Measurements from ENCODE around the gene FAM3D.

FAM3D gene

DNA sequence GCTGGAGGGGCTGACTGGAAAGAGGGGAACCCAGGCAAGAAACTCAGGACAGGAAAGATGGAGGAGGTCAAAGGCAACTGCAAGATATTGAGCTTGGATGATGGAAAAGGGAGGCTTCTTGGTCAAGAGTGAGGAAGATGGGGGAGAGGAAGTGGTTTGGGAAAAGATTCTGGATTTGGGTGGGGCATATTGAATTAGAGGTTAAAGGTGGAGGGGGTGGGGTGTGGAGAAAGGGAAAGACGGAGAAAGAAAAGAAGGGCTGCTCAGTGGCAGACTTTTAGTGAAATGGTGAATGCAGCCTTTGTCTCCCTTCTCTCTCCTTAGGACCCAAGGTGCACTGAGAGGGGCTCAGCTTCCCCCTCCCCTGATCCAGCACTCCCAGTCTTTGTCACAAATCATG is 655 bp upstream of the FAM3D start:
- DNase-seq (ENCODE audit: low spot score) = no peak
- in situ Hi-C loops (cut with MboI; ENCODE audit: low pct_unique_long_range_greater_than_20kb, low sequenced_read_pairs, unreplicated experiment) = no loop called here

GRCh38 chr3:58665405-58665804 is 1.2 kb downstream of the FAM3D start:
- in situ Hi-C loops (cut with MboI; ENCODE audit: low pct_unique_long_range_greater_than_20kb, low sequenced_read_pairs, unreplicated experiment) = no loop called here
- no peak for DNase-seq (ENCODE audit: low spot score)
- TF ChIP-seq, protein P1, sequence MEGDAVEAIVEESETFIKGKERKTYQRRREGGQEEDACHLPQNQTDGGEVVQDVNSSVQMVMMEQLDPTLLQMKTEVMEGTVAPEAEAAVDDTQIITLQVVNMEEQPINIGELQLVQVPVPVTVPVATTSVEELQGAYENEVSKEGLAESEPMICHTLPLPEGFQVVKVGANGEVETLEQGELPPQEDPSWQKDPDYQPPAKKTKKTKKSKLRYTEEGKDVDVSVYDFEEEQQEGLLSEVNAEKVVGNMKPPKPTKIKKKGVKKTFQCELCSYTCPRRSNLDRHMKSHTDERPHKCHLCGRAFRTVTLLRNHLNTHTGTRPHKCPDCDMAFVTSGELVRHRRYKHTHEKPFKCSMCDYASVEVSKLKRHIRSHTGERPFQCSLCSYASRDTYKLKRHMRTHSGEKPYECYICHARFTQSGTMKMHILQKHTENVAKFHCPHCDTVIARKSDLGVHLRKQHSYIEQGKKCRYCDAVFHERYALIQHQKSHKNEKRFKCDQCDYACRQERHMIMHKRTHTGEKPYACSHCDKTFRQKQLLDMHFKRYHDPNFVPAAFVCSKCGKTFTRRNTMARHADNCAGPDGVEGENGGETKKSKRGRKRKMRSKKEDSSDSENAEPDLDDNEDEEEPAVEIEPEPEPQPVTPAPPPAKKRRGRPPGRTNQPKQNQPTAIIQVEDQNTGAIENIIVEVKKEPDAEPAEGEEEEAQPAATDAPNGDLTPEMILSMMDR (IDR thresholded peaks at IDR 0.05; ENCODE audit: extremely low read depth, insufficient read depth, missing control alignments) = no peak

More for the DNA sequence above, 655 bp upstream of the FAM3D start:
- TF ChIP-seq, protein P1 (IDR thresholded peaks at IDR 0.05; ENCODE audit: extremely low read depth, insufficient read depth, missing control alignments) = no peak

DNA sequence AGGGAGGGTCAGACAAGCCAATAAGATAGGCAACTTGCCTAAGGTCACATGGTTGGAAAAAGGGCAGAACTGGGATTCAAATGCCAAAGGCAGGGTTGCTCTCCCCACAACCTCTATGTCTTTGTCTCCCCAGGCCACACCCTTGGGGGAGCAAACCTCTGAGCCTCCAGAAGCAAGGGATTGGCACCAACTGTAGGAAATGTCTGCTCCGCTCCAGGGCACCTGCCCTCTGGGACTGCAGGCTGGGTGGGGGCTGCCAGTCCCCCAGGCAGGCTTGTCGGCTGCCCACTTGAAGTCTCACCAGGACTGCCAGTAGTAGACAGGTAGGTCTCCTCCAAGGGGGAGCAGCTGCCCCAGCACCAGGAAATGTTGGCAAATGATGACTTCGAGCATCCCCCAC is 2.0 kb downstream of the FAM3D start:
- in situ Hi-C loops (cut with MboI; ENCODE audit: low pct_unique_long_range_greater_than_20kb, low sequenced_read_pairs, unreplicated experiment) = no loop called here
- TF ChIP-seq, protein P1 (IDR thresholded peaks at IDR 0.05; ENCODE audit: extremely low read depth, insufficient read depth, missing control alignments) = no peak

GRCh38 chr3:58661836-58662420 is 4.6 kb downstream of the FAM3D start:
- in situ Hi-C loops (cut with MboI; ENCODE audit: low pct_unique_long_range_greater_than_20kb, low sequenced_read_pairs, unreplicated experiment) = no loop called here
- DNase-seq (ENCODE audit: low spot score) = no peak

More for the DNA sequence above, 2.0 kb downstream of the FAM3D start:
- no peak for DNase-seq (ENCODE audit: low spot score)

GRCh38 chr3:58660998-58661397 is 5.6 kb downstream of the FAM3D start:
- TF ChIP-seq, protein P1 (IDR thresholded peaks at IDR 0.05; ENCODE audit: extremely low read depth, insufficient read depth, missing control alignments) = no peak
- in situ Hi-C loops (cut with MboI; ENCODE audit: low pct_unique_long_range_greater_than_20kb, low sequenced_read_pairs, unreplicated experiment) = no loop called here
- no peak for DNase-seq (ENCODE audit: low spot score)

More at GRCh38 chr3:58661836-58662420, 4.6 kb downstream of the FAM3D start:
- TF ChIP-seq, protein P1 (IDR thresholded peaks at IDR 0.05; ENCODE audit: extremely low read depth, insufficient read depth, missing control alignments) = no peak

DNA sequence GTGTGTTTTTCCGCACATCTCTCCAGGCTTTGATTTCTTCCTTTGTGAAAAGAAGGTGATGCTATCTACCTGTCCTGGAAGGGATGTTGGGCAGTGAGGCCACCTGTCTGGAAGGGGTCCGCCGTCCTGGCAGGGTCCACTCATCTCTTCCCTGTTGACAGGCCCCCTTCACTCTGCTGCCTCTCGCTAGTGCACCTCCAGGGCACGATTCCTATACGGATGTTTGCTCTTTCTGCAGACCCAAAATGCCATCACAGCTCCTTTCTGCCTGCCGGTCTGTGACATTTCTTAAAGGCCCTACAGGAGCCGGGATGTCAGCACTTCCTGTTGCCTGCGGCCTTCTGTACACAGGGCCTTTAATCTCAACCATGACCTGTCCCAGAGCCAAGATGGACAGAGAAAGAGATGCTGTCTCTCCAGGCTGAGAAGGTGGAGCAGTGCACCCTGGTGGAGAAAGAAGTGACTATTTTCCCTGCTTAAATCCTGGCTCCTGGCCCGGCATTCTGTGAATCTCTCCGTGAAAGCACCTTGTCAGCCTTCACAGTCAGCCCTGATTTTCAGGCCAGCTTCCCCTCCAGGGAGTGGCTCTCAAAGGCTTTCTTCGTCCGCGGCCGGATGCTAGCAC is 7.4 kb downstream of the FAM3D start:
- in situ Hi-C loops (cut with MboI; ENCODE audit: low pct_unique_long_range_greater_than_20kb, low sequenced_read_pairs, unreplicated experiment) = no loop called here

More for the DNA sequence above, 7.4 kb downstream of the FAM3D start:
- DNase-seq (ENCODE audit: low spot score) = no peak
- TF ChIP-seq, protein P1 (IDR thresholded peaks at IDR 0.05; ENCODE audit: extremely low read depth, insufficient read depth, missing control alignments) = no peak
